Measurements from ENCODE around the gene TMEM271. TPM values are rescaled to one million over a fixed set of nuclear protein-coding genes. Genes with fewer than 3 reads are reported as not detected.

Gene TMEM271
- total RNA-seq, 1 donor from 2014 or later, result not detected

DNA sequence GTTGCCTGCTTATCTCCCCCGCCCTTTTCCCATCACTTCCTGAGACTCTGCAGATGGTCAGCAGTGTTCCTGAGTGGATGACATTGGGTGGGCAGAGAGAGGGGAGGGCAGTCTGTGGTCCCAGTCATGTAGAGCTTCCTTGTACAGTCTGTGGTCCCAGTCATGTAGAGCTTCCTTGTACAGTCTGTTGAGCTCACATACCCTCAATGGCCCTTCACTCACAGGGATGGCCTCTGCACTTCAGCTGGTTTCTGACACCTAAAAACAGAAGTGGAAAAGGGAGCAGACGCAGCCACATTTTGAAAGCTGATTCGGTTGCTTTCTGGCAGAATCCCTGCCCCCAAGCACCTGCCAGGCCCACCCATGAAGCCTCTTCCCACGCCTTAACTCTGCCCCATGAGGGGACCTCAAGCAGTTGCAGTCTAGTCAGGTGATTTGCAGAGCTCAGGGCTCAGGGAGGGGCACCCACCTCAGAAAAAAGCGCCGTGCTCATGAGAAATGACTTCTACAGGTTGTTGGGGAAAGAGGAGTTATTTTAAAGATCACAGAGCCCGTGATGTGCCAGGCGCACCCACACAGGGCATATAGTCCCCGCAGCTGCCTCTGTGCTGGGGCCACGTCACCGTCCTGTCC, 3.6 kb upstream of the TMEM271 start:
- Histone ChIP-seq H4K20me1 (ENCODE audit: low read depth) (peaks cover 30% of the 10 kb centered on the region), H3F3A (ENCODE audit: low read depth) (peaks cover 2% of the 10 kb centered on the region), H3K27ac (no peak overlapping the region), H3K4me3 (no peak overlapping the region), H3K9me3 (ENCODE audit: low read depth) (peaks cover 4% of the 10 kb centered on the region), H2AFZ (replicated peaks) (no peak overlapping the region), H3K27me3 (peaks cover 84% of the 10 kb centered on the region), H3K4me1 (peaks cover 6% of the 10 kb centered on the region), H3K4me2 (no peak overlapping the region), H3K36me3 (no peaks in the 10 kb centered on the region), H3K79me2 (ENCODE audit: low read depth) (no peaks in the 10 kb centered on the region), H3K9ac (no peak overlapping the region)
- TF ChIP-seq EZH2 (IDR thresholded peaks at IDR 0.05) (no peak), EZH2phosphoT487 (IDR thresholded peaks at IDR 0.05) (no peak)
- TF ChIP-seq, protein P1, sequence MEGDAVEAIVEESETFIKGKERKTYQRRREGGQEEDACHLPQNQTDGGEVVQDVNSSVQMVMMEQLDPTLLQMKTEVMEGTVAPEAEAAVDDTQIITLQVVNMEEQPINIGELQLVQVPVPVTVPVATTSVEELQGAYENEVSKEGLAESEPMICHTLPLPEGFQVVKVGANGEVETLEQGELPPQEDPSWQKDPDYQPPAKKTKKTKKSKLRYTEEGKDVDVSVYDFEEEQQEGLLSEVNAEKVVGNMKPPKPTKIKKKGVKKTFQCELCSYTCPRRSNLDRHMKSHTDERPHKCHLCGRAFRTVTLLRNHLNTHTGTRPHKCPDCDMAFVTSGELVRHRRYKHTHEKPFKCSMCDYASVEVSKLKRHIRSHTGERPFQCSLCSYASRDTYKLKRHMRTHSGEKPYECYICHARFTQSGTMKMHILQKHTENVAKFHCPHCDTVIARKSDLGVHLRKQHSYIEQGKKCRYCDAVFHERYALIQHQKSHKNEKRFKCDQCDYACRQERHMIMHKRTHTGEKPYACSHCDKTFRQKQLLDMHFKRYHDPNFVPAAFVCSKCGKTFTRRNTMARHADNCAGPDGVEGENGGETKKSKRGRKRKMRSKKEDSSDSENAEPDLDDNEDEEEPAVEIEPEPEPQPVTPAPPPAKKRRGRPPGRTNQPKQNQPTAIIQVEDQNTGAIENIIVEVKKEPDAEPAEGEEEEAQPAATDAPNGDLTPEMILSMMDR (IDR thresholded peaks at IDR 0.05), result no peak
- Mint-ChIP-seq H3K4me1 (peaks cover 14% of the 10 kb centered on the region), H3K27ac (no peak overlapping the region), H3K4me3 (no peak overlapping the region), H3K36me3 (no peaks in the 10 kb centered on the region), H3K27me3 (ENCODE audit: insufficient read depth, low read depth) (peaks cover 29% of the 10 kb centered on the region), H3K9me3 (peaks cover 6% of the 10 kb centered on the region)
- DNase-seq (ENCODE audit: low spot score), result no peak

DNA sequence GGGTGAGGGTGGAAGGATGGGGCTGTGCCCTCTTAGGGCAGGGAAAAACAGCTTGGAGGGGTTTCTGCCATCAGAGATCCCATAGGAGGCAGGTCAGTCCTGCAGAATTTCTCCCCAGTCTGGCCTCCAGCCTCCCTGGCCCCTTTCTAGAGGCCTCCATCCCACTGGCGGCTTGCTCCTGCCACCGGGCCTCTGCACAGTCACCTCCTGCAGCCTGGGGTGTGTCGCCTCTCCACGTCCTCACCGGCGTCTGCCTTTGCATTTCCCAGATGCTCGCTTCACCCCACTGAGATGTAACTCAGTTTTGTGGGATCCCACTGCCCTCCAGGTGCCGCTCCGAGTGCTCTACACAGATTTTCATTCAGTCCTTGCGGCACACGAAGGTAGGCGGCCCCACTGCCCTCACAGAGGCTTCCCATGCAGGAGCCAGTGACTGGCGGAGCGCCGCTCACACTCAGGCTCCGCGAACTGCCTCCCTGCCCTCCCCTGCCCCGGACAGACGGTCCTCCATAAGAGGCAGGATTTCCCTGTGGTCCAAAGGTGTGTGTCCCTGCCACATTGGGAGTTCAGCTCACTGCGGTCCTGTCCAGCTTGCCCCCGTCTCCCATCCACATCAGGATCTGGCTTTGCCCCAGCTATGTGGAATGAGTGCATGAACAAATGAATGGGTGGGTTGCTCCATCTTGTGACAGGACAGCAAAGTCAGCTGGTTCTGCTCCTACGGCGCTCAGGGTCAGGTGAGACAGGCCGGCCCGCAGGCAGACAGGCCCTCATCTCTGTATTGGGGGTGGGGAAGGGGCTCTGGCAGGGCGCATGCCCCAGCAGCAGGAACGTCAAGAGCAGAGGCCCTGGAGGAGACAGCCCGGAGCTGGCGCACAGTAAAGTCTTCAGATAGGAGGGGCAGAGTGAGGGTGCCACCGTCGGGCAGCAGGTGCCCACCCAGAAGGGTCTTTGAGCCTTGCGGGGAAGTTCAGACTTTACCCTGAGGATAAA, 2.7 kb upstream of the TMEM271 start:
- peaks cover 6% of the 10 kb centered on the region for H3F3A ChIP-seq (ENCODE audit: low read depth)
- peaks cover 93% of the 10 kb centered on the region for H3K27me3 ChIP-seq
- no peaks in the 10 kb centered on the region for H3K36me3 ChIP-seq
- H3K4me2 ChIP-seq, result peak overlapping the region; percentile 73
- H3K4me3 ChIP-seq, result no peak overlapping the region
- H2AFZ ChIP-seq (replicated peaks), result no peak overlapping the region
- no peak overlapping the region for H3K27ac Mint-ChIP-seq
- peaks cover 4% of the 10 kb centered on the region for H3K9me3 Mint-ChIP-seq
- H3K9me3 ChIP-seq (ENCODE audit: low read depth), result peaks cover 4% of the 10 kb centered on the region
- H3K79me2 ChIP-seq (ENCODE audit: low read depth), result no peaks in the 10 kb centered on the region
- H3K36me3 Mint-ChIP-seq, result peaks cover 1% of the 10 kb centered on the region
- H3K27ac ChIP-seq, result no peak overlapping the region
- no peak for TF ChIP-seq EZH2phosphoT487 (IDR thresholded peaks at IDR 0.05)
- TF ChIP-seq, protein P1 (IDR thresholded peaks at IDR 0.05), result no peak
- TF ChIP-seq EZH2 (IDR thresholded peaks at IDR 0.05), result no peak
- H3K27me3 Mint-ChIP-seq (ENCODE audit: insufficient read depth, low read depth), result peaks cover 37% of the 10 kb centered on the region
- no peak overlapping the region for H3K9ac ChIP-seq
- no peak overlapping the region for H3K4me3 Mint-ChIP-seq
- H4K20me1 ChIP-seq (ENCODE audit: low read depth), result peaks cover 36% of the 10 kb centered on the region
- no peak for DNase-seq (ENCODE audit: low spot score)
- peaks cover 6% of the 10 kb centered on the region for H3K4me1 ChIP-seq
- peaks cover 17% of the 10 kb centered on the region for H3K4me1 Mint-ChIP-seq

DNA sequence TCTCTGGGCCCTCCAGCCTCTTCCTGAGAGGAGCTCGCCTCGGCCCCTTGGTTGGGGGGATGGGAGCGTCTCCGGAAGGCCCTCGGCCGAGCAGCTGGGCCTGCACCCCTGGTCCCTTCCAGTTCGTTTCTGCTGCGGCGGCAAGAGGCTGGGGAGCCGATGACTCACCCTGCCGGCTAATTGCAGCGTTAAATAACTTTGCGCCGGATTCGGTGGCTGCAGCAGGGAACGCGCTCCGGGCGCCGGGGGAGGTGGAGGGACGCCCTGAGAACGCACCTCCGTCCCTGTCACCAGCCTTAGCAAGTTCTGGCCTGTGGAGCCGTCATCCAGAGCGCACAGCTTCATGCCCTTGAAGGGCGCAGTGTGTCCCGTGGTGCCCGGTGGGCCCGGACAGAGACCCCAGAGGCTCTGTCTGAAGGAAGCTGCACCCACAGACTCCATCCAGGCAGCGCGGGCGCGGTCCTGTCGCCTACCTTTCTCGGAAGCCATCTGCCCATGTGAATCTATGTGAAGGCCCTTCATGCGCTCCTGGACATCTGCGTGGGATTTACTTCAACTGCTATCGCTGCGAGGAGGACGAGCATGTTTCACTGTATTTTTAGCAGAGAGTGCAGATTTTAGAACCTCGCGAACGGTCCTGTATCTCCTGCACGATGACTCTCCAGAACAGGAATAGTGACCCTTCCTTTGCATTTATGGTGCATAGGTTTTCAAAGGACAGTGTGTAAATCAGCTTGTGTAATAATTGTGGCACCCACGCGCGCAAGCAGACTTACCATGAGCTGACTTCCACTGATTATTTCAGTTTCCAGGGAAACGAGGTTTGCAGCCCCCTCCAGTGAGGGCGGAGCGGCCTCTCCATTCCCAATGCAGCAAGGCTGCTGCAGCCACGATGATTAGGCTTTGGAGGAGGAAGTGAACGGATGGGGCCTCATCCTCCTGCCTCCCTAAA, 1.7 kb upstream of the TMEM271 start:
- H3K4me3 ChIP-seq, result peak overlapping the region; percentile 32
- no peaks in the 10 kb centered on the region for H3K79me2 ChIP-seq (ENCODE audit: low read depth)
- H3K4me3 Mint-ChIP-seq, result peak overlapping the region; percentile 84
- H3F3A ChIP-seq (ENCODE audit: low read depth), result peaks cover 6% of the 10 kb centered on the region
- H4K20me1 ChIP-seq (ENCODE audit: low read depth), result peaks cover 36% of the 10 kb centered on the region
- H3K4me1 ChIP-seq, result peaks cover 6% of the 10 kb centered on the region
- no peaks in the 10 kb centered on the region for H3K9me3 ChIP-seq (ENCODE audit: low read depth)
- H3K4me2 ChIP-seq, result peak overlapping the region; percentile 73
- peak; percentile 70 for DNase-seq (ENCODE audit: low spot score)
- H3K27me3 Mint-ChIP-seq (ENCODE audit: insufficient read depth, low read depth), result peaks cover 45% of the 10 kb centered on the region
- TF ChIP-seq EZH2phosphoT487 (IDR thresholded peaks at IDR 0.05), result peak; percentile 97
- peak; percentile 94 for TF ChIP-seq EZH2 (IDR thresholded peaks at IDR 0.05)
- TF ChIP-seq, protein P1 (IDR thresholded peaks at IDR 0.05), result no peak
- no peak overlapping the region for H2AFZ ChIP-seq (replicated peaks)
- peaks cover 17% of the 10 kb centered on the region for H3K4me1 Mint-ChIP-seq
- H3K9me3 Mint-ChIP-seq, result peaks cover 2% of the 10 kb centered on the region
- H3K27ac ChIP-seq, result no peak overlapping the region
- H3K36me3 ChIP-seq, result no peaks in the 10 kb centered on the region
- no peak overlapping the region for H3K9ac ChIP-seq
- peaks cover 1% of the 10 kb centered on the region for H3K36me3 Mint-ChIP-seq
- H3K27me3 ChIP-seq, result peaks cover 98% of the 10 kb centered on the region
- H3K27ac Mint-ChIP-seq, result no peak overlapping the region

All from neural progenitor cell (in vitro differentiated cells).